Activated T-helper 9 cell treated with anti-CD3 and anti-CD28 coated beads, Interleukin-2, amount 50 U/mL, for 16 hours (primary cell): ENCODE data around the gene HDAC5.
"Not testable (repeated sequence)": the region's sequence is repeated elsewhere in the genome, so short reads cannot be mapped to it uniquely, and the experiment has no call there.

ENCODE experiments used
- DNase-seq: peaks from one replicate; pipeline ENCODE4 v3.0.0-alpha.2; 2020; ENCODE audit warnings: low read depth

Gene HDAC5

GRCh38 chr17:44066204-44066930 lies 57.1 kb downstream of the HDAC5 start, which contains the start of gene LSM12:
LSM12 (minus strand) TSS chr17:44066671; CDS start chr17:44066587, 84 bp downstream.
- DNase-seq = peak; percentile 87

- DNase-seq = no peak
Observed at GRCh38 chr17:44065668-44066203, 57.7 kb downstream of the HDAC5 start.

- no peak for DNase-seq
Observed at GRCh38 chr17:44063704-44064639, 59.5 kb downstream of the HDAC5 start.

- DNase-seq = no peak
Observed at GRCh38 chr17:44062871-44063270, 60.6 kb downstream of the HDAC5 start.

GRCh38 chr17:44061446-44061845 lies 62.0 kb downstream of the HDAC5 start:
- DNase-seq = no peak

- DNase-seq = no peak
Observed at GRCh38 chr17:44059101-44059892, 64.1 kb downstream of the HDAC5 start.

GRCh38 chr17:44053125-44053872 lies 70.1 kb downstream of the HDAC5 start:
- DNase-seq = no peak

- DNase-seq = no peak
Observed at GRCh38 chr17:44049294-44050060, 74.0 kb downstream of the HDAC5 start.

- DNase-seq = not testable (repeated sequence)
Observed at GRCh38 chr17:44046893-44047292, 76.5 kb downstream of the HDAC5 start.

- no peak for DNase-seq
Observed at GRCh38 chr17:44045486-44045885, 78.0 kb downstream of the HDAC5 start.

- DNase-seq = no peak
Observed at GRCh38 chr17:44044071-44044470, 79.4 kb downstream of the HDAC5 start.

GRCh38 chr17:44043272-44043696 lies 80.2 kb downstream of the HDAC5 start:
- no peak for DNase-seq

GRCh38 chr17:44039829-44040635 lies 83.4 kb downstream of the HDAC5 start:
- DNase-seq = no peak

GRCh38 chr17:44038604-44039011 lies 84.8 kb downstream of the HDAC5 start:
- DNase-seq = no peak

- DNase-seq = no peak
Observed at GRCh38 chr17:44037471-44037870, 86.0 kb downstream of the HDAC5 start.

GRCh38 chr17:44034688-44035087 lies 88.8 kb downstream of the HDAC5 start:
- not testable (repeated sequence) for DNase-seq

- DNase-seq = no peak
Observed at GRCh38 chr17:44033861-44034408, 89.5 kb downstream of the HDAC5 start.

- DNase-seq = no peak
Observed at GRCh38 chr17:44030482-44030881, 93.0 kb downstream of the HDAC5 start.

- DNase-seq = no peak
Observed at GRCh38 chr17:44029736-44030135, 93.7 kb downstream of the HDAC5 start.
